H1 (cell line): ENCODE data around the gene KIF11.

ENCODE experiments used
- EZH2 ChIP-seq: fragments of 200-600 bp; sonication (generic); IDR thresholded peaks from 2 replicates; pipeline ENCODE4 v1.7.1; 2012; ENCODE audit warnings: low read depth, mild to moderate bottlenecking, moderate library complexity, low read length, inconsistent platforms; ENCODE audit not compliant: severe bottlenecking
- GABPA ChIP-seq: IDR thresholded peaks from 2 replicates; pipeline ENCODE4 v1.6.1; 2011; ENCODE audit warnings: mild to moderate bottlenecking, low read length, moderate library complexity, borderline replicate concordance; ENCODE audit not compliant: insufficient read depth
- JUND ChIP-seq: IDR thresholded peaks from 2 replicates; pipeline ENCODE4 v1.6.1; 2011; ENCODE audit warnings: mild to moderate bottlenecking, improper control_type of control experiment, low read length
- POLR2A ChIP-seq, 2 experiments: IDR thresholded peaks; 1 replicate in 1 of 2; 2 replicates in 1 of 2; pipeline ENCODE4 v1.6.1; 2011; ENCODE audit warnings: low read depth in 2 of 2, low read length in 2 of 2, mild to moderate bottlenecking in 2 of 2; ENCODE audit errors: control extremely low read depth in 1 of 2
- TAF1 ChIP-seq: IDR thresholded peaks from 2 replicates; pipeline ENCODE4 v1.6.1; 2011; ENCODE audit warnings: mild to moderate bottlenecking, low read depth, low read length
- TF ChIP-seq, protein P1 (sequence below), 3 experiments: IDR thresholded peaks; 1 replicate in 2 of 3; 2 replicates in 1 of 3; pipeline versions ENCODE4 v1.5.1 to v1.6.1; 2011; ENCODE audit warnings: low read length in 3 of 3, mild to moderate bottlenecking in 3 of 3, inconsistent platforms in 2 of 3, low read depth in 1 of 3, moderate library complexity in 1 of 3; ENCODE audit not compliant: insufficient read depth in 1 of 3; ENCODE audit errors: control extremely low read depth in 1 of 3
- TF ChIP-seq, protein P2 (sequence below): IDR thresholded peaks from 2 replicates; pipeline ENCODE4 v1.6.1; 2012; ENCODE audit warnings: inconsistent platforms

DNA sequence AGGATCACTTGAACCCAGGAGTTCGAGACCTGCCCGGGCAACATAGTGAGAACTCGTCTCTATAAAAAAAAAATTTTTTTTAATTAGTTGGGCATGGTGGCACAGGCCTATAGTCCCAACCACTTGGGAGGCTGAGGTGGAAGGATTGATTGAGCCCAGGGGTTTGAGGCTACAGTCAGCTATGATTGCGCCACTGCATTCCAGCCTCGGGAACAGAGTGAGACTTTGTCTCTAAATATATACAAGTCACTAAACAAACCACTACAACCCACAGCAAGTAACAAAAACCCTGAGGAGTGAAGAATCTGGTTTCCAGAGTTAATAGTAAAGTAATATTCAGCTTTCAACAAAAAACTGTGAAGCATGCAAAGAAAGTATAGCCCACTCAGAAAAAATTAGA lies 64.1 kb downstream of the KIF11 start:
- TF ChIP-seq, protein P1, sequence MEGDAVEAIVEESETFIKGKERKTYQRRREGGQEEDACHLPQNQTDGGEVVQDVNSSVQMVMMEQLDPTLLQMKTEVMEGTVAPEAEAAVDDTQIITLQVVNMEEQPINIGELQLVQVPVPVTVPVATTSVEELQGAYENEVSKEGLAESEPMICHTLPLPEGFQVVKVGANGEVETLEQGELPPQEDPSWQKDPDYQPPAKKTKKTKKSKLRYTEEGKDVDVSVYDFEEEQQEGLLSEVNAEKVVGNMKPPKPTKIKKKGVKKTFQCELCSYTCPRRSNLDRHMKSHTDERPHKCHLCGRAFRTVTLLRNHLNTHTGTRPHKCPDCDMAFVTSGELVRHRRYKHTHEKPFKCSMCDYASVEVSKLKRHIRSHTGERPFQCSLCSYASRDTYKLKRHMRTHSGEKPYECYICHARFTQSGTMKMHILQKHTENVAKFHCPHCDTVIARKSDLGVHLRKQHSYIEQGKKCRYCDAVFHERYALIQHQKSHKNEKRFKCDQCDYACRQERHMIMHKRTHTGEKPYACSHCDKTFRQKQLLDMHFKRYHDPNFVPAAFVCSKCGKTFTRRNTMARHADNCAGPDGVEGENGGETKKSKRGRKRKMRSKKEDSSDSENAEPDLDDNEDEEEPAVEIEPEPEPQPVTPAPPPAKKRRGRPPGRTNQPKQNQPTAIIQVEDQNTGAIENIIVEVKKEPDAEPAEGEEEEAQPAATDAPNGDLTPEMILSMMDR (IDR thresholded peaks at IDR 0.05; ENCODE audit: control extremely low read depth in 1 of 3, insufficient read depth in 1 of 3, low read depth in 1 of 3, low read length in 3 of 3): no peak
- TF ChIP-seq POLR2A (IDR thresholded peaks at IDR 0.05; ENCODE audit: control extremely low read depth in 1 of 2, low read depth in 2 of 2, low read length in 2 of 2): no peak
- TF ChIP-seq TAF1: no peak
- no peak for TF ChIP-seq EZH2
- TF ChIP-seq, protein P2, sequence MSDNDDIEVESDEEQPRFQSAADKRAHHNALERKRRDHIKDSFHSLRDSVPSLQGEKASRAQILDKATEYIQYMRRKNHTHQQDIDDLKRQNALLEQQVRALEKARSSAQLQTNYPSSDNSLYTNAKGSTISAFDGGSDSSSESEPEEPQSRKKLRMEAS: no peak
- TF ChIP-seq GABPA: no peak
- no peak for TF ChIP-seq JUND
